Naive B cell (primary cell): Measurements from ENCODE around the gene RAPGEF1. TPM values are rescaled to one million over a fixed set of nuclear protein-coding genes. Genes with fewer than 3 reads are reported as not detected.
A peak's percentile ranks its signal among the peaks of the same experiment; 100 is the strongest.

ENCODE experiments used
- ATAC-seq, 2 donors: fragments of 150-1000 bp; cut with Tn5 transposase; 2 replicates each; pipeline ENCODE4 v1.10.0; 2021; ENCODE audit warnings: low read depth in 2 of 2, mild to moderate bottlenecking in 2 of 2, moderate library complexity in 2 of 2
- DNase-seq: peaks from one replicate; pipeline ENCODE4 v3.0.0; 2022
- H3K27ac Mint-ChIP-seq, 6 donors: one replicate each; pipeline ENCODE4 v1.8.0; 2020 to 2022; ENCODE audit warnings: mild to moderate bottlenecking in 6 of 6, mixed read lengths in 6 of 6, moderate library complexity in 5 of 6, inconsistent platforms in 2 of 6
- H3K27me3 Mint-ChIP-seq, 3 donors: one replicate each; pipeline ENCODE4 v1.8.0; 2021 to 2022; ENCODE audit warnings: mixed read lengths in 3 of 3, mild to moderate bottlenecking in 1 of 3
- H3K36me3 Mint-ChIP-seq, 2 donors: one replicate each; pipeline ENCODE4 v1.8.0; 2020 to 2022; ENCODE audit warnings: mixed read lengths in 2 of 2, inconsistent platforms in 1 of 2, mild to moderate bottlenecking in 1 of 2
- H3K4me1 Mint-ChIP-seq, 3 donors: one replicate each; pipeline ENCODE4 v1.8.0; 2020 to 2022; ENCODE audit warnings: mixed read lengths in 3 of 3, inconsistent platforms in 1 of 3, mild to moderate bottlenecking in 1 of 3, moderate library complexity in 1 of 3
- H3K4me3 Mint-ChIP-seq, 8 donors: one replicate each; pipeline ENCODE4 v1.8.0; 2020 to 2022; ENCODE audit warnings: mild to moderate bottlenecking in 8 of 8, mixed read lengths in 8 of 8, moderate library complexity in 8 of 8, inconsistent platforms in 2 of 8
- H3K9me3 Mint-ChIP-seq, 7 donors: one replicate each; pipeline ENCODE4 v1.8.0; 2020 to 2022; ENCODE audit warnings: mixed read lengths in 7 of 7, mild to moderate bottlenecking in 5 of 7, inconsistent platforms in 2 of 7, moderate library complexity in 1 of 7
- polyA plus RNA-seq, 6 donors: library from polyadenylated mRNA; unstranded; fragments of 300-500 nt; fragmentation: Illumina TruSeq; gene quantifications; one replicate each; pipeline ENCODE4 v1.2.3, GENCODE V29; 2021; ENCODE audit warnings: low read depth in 6 of 6

Gene RAPGEF1
- polyA plus RNA-seq, 6 donors from 2014 or later = 3.4 to 21.1 (median 7.9) TPM

DNA sequence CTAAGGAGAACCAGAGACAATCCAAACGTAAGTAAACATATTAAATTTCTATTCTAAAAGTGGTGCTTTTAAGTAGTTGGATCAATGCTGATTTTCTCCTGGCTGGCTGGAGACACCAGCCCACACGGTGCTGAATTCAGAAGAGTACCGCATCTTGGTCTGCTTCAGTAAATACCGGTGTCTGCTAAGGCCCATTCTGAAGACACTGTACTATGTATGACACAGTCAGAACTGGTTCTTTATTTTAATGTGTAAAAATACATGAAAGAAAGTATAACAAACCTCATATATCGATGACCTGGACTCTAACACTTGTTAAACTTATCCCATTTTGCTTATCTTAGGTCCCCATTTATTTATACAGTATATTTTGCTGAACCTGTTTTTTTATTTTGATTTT is 32.8 kb downstream of the RAPGEF1 start:
- Mint-ChIP-seq H3K27me3 (no peaks in the 10 kb centered on the region), H3K27ac (peak overlapping the region in 3 of 6 donors; percentile 15 to 97 (median 81)), H3K9me3 (no peaks in the 10 kb centered on the region), H3K4me3 (peak overlapping the region in 3 of 8 donors; percentile 5 to 33 (median 15)), H3K4me1 (peaks cover 66 to 95% (median 81%) of the 10 kb centered on the region in 3 donors), H3K36me3 (no peaks in the 10 kb centered on the region)
- DNase-seq = no peak
- no peak for ATAC-seq

DNA sequence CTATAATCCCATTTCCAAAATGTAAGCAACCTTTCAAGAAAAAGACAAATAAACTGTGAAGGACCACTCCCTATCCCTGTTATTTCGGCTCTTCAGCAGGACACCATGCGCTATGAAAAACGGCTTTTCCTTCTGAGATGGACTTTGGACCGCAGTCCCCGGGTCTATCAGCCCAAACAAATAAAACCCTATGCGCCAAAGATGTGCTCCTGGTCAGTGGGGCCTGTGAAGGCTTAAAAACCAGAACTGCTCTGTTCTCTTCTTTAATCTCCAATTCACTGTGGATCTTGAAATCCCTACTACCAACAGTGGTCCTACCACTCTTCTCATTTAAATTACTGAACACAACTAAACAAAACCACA is 33.3 kb downstream of the RAPGEF1 start:
- H3K27ac Mint-ChIP-seq = peak overlapping the region in 2 of 6 donors; percentile 81 to 97
- no peaks in the 10 kb centered on the region for H3K9me3 Mint-ChIP-seq
- no peak for DNase-seq
- H3K27me3 Mint-ChIP-seq = no peaks in the 10 kb centered on the region
- H3K36me3 Mint-ChIP-seq = no peaks in the 10 kb centered on the region
- H3K4me3 Mint-ChIP-seq = no peak overlapping the region
- H3K4me1 Mint-ChIP-seq = peaks cover 66 to 95% (median 81%) of the 10 kb centered on the region in 3 donors
- no peak for ATAC-seq

DNA sequence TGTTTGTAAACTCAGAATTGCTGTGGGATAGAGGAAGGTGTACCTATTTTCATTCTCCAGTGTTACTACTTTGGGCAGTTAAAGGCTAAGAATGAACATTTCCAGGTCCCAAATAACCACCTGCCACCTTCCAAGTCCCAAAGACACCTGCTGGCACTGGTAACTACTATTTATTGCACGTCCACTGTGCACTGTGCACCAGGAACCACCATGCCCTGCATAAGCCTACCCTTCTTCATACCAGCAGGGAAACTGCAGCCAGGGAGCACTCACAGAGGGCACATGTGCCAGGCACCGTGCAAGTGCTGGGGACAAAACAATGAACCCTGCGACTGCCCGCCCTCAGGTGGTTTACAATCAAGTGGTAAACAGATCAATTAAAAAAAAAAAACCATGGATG is 34.9 kb downstream of the RAPGEF1 start:
- Mint-ChIP-seq H3K36me3 (peaks cover 0 to 6% of the 10 kb centered on the region in 2 donors), H3K4me3 (peak overlapping the region in 1 of 8 donors; percentile 68), H3K27me3 (no peaks in the 10 kb centered on the region), H3K9me3 (no peaks in the 10 kb centered on the region), H3K27ac (peak overlapping the region in 1 of 6 donors; percentile 81), H3K4me1 (peaks cover 67 to 97% (median 82%) of the 10 kb centered on the region in 3 donors)
- no peak for DNase-seq
- no peak for ATAC-seq

DNA sequence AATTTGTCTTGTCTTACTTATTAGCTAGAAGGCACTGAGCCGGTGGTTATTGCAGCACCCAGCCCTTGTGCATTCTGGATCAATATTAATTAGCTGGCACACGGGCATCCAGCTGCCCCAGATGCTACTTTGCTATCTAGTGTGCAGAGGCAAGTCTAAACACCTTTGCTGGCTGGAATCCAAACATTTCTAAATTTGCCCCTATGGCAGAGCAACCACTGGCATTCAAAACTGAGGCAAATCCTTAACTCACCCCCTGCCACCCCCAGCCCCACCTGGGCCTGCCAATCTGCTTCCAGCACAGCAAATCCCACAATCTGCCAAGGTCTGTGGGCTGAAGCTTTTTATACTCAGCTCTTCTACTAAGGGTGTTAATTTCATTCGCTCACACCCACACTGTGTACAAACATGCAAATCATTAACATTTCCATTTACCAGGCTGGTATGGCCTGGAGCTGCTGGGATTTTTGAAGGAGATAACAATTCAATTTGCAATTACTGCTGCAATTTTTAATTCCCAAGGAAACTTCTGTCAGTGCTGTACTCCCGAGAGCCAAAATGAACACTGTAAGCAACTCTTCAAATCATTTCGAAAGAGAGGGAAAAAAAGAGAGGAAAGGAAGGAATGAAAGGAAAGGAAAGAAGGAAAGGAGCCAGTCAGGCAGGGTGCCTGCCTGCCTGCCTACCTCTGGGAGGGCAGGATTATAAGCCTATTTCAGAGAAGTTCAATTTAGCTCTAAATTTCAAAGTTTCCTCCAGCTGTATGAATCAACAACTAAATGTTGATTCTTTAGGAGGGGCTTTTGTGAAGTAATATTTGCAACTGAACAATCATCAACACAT is 35.5 kb downstream of the RAPGEF1 start:
- ATAC-seq (no peak), DNase-seq (no peak)
- H3K9me3 Mint-ChIP-seq = no peaks in the 10 kb centered on the region
- no peaks in the 10 kb centered on the region for H3K27me3 Mint-ChIP-seq
- peaks cover 69 to 97% (median 82%) of the 10 kb centered on the region in 3 donors for H3K4me1 Mint-ChIP-seq
- peak overlapping the region in 2 of 8 donors; percentile 31 to 35 for H3K4me3 Mint-ChIP-seq
- peaks cover 0 to 12% of the 10 kb centered on the region in 2 donors for H3K36me3 Mint-ChIP-seq
- peak overlapping the region in 4 of 6 donors; percentile 42 to 79 (median 63) for H3K27ac Mint-ChIP-seq

DNA sequence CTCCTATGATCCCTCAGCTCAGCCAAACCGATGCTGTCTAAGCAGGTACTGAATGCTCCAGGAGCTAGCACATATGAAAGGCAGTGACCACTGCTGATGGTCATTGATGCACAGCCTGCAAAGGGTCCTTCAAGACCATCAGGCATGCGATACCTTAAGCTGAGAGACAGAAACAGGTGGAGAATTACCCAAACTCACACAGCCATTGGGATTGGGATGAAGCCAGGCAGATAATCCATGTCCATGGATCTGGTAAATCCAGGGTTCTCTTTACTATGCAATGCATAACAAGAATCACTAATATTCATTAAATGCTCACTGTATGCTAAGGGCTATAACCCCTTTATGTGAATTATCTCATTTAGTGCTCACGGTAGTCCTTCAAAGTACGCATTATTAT is 36.2 kb downstream of the RAPGEF1 start:
- DNase-seq = no peak
- Mint-ChIP-seq H3K4me3 (peak overlapping the region in 2 of 8 donors; percentile 61 to 70), H3K27me3 (no peaks in the 10 kb centered on the region), H3K27ac (peak overlapping the region in 2 of 6 donors; percentile 26 to 63), H3K36me3 (peaks cover 0 to 14% of the 10 kb centered on the region in 2 donors), H3K4me1 (peaks cover 75 to 99% (median 86%) of the 10 kb centered on the region in 3 donors), H3K9me3 (no peaks in the 10 kb centered on the region)
- no peak for ATAC-seq

DNA sequence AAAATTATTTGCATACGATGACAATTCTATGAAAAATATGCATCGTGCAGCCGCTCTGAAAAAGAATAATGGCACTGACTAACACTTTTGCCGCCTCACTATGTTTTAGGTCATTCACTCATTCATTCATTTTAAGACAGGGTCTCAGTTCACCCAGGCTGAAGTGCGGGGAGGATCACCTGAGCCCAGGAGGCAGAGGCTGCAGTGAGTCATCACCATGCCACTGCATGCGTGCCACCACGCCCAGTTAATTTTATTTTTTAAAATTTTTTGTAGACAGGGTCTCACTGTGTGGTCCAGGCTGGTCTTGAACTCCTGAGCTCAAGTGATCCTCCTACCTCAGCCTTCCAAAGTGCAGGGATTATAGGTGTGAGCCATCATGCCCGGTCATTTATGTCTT is 37.0 kb downstream of the RAPGEF1 start:
- DNase-seq (no peak), ATAC-seq (no peak)
- peaks cover 0 to 14% of the 10 kb centered on the region in 2 donors for H3K36me3 Mint-ChIP-seq
- no peaks in the 10 kb centered on the region for H3K27me3 Mint-ChIP-seq
- no peaks in the 10 kb centered on the region for H3K9me3 Mint-ChIP-seq
- H3K4me1 Mint-ChIP-seq = peaks cover 78 to 99% (median 89%) of the 10 kb centered on the region in 3 donors
- H3K4me3 Mint-ChIP-seq = no peak overlapping the region
- H3K27ac Mint-ChIP-seq = peak overlapping the region in 2 of 6 donors; percentile 60 to 86

DNA sequence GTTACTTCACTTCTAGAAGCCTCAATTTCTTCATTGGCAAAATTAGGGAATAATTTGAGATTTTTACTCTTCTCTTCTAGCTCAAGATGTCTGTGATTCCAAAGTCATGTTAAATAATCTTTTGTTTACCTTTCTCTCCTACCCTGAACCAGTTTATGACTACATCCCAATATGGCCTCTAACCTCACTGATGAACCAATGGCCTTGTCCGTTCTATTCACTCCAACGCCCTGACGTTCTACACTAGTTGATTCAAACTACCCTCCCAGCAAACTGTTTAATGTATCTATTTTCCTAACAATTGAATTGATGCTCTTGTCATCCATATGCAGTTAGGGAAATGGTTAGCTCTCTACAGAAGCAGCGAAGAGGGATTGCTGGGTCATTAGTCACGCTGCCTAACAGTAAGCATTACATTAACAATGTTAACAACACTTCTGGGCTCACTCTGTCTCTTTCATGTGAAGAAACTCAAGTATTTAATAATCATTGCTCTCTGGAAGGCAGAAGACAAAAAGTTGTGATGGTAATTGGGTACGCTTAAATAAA is 38.0 kb downstream of the RAPGEF1 start:
- Mint-ChIP-seq H3K36me3 (peaks cover 0 to 14% of the 10 kb centered on the region in 2 donors), H3K27me3 (no peaks in the 10 kb centered on the region), H3K4me3 (peak overlapping the region in 2 of 8 donors; percentile 30 to 48), H3K4me1 (peaks cover 82 to 99% (median 89%) of the 10 kb centered on the region in 3 donors), H3K9me3 (no peaks in the 10 kb centered on the region), H3K27ac (peak overlapping the region in 2 of 6 donors; percentile 10 to 86)
- ATAC-seq (no peak), DNase-seq (no peak)

DNA sequence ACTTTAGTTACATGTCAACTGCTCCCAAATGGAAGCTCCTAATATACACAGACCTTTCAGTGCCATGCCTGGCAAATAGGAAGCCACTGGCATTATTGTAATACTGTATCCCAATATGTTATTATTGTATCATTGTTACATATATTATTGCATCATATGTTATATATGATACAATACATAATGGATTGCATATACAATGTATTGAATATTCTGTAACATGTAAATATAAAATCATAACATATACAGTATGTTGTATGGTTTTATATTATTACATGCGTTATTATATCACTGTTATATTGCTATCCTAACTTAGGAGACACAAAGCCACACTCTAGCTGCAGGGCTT is 38.5 kb downstream of the RAPGEF1 start:
- H3K9me3 Mint-ChIP-seq = no peaks in the 10 kb centered on the region
- H3K36me3 Mint-ChIP-seq = peaks cover 0 to 14% of the 10 kb centered on the region in 2 donors
- peaks cover 81 to 99% (median 89%) of the 10 kb centered on the region in 3 donors for H3K4me1 Mint-ChIP-seq
- H3K27me3 Mint-ChIP-seq = no peaks in the 10 kb centered on the region
- ATAC-seq = no peak
- peak overlapping the region in 7 of 8 donors; percentile 11 to 68 (median 42) for H3K4me3 Mint-ChIP-seq
- peak overlapping the region in 5 of 6 donors; percentile 2 to 91 (median 86) for H3K27ac Mint-ChIP-seq
- DNase-seq = no peak

DNA sequence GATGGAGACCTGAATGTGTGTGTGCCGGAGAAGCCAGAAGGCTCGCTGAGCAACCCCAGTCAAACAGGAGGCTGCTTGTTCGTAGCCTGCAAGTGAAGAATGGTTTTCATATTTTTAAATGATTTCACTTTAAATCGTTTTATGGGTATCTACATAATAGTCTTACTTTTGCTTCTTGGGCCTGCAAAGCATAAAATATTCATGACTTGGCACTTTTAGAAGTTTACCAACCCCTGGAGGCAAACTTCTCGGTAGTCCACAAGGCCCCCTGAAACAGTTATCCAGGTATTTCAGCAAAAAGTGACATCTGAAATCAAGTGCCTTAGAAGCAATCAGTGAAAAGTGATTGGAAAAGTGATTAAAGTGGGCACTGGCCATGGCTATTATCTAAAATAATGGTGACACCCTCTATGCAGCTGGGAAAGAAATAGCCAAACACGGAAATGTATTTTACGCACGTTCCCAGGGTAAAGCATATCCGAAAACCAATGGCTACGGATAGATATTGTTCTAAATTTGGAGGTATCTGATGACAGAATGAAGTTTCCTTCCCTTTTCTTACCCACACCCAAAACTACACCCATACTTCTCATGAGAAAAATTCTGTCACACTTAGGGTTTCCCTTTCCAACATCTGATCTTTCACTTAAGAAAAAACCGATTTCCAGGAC is 39.0 kb downstream of the RAPGEF1 start:
- peaks cover 0 to 14% of the 10 kb centered on the region in 2 donors for H3K36me3 Mint-ChIP-seq
- no peak for DNase-seq
- H3K4me1 Mint-ChIP-seq = peaks cover 80 to 99% (median 87%) of the 10 kb centered on the region in 3 donors
- no peaks in the 10 kb centered on the region for H3K9me3 Mint-ChIP-seq
- H3K27ac Mint-ChIP-seq = peak overlapping the region; percentile 2 to 96 (median 88)
- ATAC-seq = peak; percentile 42 to 44
- no peaks in the 10 kb centered on the region for H3K27me3 Mint-ChIP-seq
- peak overlapping the region in 7 of 8 donors; percentile 11 to 68 (median 42) for H3K4me3 Mint-ChIP-seq

DNA sequence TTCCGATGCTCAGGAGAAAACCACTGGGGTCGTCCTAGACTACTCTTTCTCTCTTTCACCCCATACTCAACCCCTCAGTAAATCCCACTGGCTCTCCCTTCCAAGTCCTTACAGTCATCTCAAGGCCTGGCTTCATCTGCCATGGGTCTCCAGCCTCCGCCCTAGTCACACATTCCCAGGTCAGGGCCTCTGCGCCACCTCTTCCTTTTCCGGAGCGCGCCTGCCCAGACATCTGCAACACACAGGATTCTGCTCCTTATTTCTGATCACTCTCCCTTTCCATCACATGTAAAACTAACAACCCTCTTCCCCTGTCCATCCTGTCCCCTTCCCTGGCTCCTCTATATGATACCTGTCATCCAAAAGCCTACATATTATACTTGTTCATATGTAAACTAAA is 39.8 kb downstream of the RAPGEF1 start:
- H3K27ac Mint-ChIP-seq = peak overlapping the region in 4 of 6 donors; percentile 70 to 96 (median 82)
- DNase-seq (no peak), ATAC-seq (no peak)
- peaks cover 83 to 99% (median 87%) of the 10 kb centered on the region in 3 donors for H3K4me1 Mint-ChIP-seq
- H3K4me3 Mint-ChIP-seq = peak overlapping the region in 6 of 8 donors; percentile 2 to 56 (median 28)
- no peaks in the 10 kb centered on the region for H3K9me3 Mint-ChIP-seq
- H3K36me3 Mint-ChIP-seq = peaks cover 0 to 14% of the 10 kb centered on the region in 2 donors
- H3K27me3 Mint-ChIP-seq = no peaks in the 10 kb centered on the region

DNA sequence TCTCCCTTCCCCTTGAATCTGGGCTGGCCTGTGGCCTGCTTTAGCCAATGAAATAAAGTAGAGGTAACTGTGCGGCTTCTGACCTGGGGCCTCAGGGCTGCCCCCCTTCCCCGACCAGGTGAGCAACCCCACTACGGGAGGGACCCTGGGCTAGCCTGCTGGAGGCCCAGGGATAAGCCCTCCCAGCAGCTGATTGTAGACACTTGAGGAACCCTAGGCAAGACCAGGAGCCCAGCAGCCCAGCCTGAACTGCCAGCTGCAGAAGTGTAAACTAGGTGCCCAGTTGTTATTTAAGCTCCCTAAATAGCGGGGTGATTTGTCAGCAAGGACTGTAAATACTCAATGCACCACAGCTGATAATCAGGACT is 41.3 kb downstream of the RAPGEF1 start:
- H3K27ac Mint-ChIP-seq = peak overlapping the region in 5 of 6 donors; percentile 17 to 87 (median 82)
- H3K4me3 Mint-ChIP-seq = peak overlapping the region in 4 of 8 donors; percentile 6 to 72 (median 42)
- peaks cover 0 to 14% of the 10 kb centered on the region in 2 donors for H3K36me3 Mint-ChIP-seq
- no peaks in the 10 kb centered on the region for H3K27me3 Mint-ChIP-seq
- H3K9me3 Mint-ChIP-seq = peaks cover 0 to 1% (median 0%) of the 10 kb centered on the region in 7 donors
- DNase-seq = no peak
- H3K4me1 Mint-ChIP-seq = peaks cover 89 to 95% (median 90%) of the 10 kb centered on the region in 3 donors
- no peak for ATAC-seq

DNA sequence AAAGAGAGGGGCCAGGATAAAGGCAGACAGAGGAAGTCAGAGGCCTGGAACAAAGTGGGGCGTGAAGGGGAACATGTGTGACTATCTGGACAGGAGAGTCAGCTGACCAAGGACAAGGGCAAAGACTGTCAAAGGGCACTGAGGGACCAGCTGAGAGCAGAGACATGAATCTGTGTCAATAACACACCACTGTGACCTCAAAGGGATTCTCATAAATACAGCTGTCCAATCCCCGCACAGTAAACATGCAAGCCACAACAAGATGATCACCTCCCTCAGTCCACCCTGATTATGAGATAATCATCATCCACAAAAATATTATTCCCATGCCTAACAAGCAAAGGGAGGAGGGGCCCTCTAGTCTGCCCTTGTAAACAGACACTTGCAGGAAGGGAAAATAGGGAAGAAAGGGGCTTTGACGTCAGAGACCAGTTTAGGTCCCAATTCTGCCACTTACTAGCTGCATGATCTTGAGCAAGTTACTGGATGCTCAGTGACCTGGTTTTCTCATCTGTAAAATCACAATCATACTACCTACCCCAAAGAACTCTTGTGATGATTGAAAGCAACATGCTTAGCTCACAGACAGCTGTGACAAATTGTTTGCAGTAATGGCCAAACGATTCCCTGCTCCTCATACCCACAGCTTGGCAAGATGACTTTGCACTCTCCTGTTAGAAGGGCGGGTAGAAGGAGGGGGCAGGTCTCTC is 41.8 kb downstream of the RAPGEF1 start:
- ATAC-seq (peak; percentile 48 to 49), DNase-seq (no peak)
- H3K9me3 Mint-ChIP-seq = peaks cover 0 to 1% (median 0%) of the 10 kb centered on the region in 7 donors
- peak overlapping the region in 6 of 8 donors; percentile 6 to 62 (median 40) for H3K4me3 Mint-ChIP-seq
- H3K4me1 Mint-ChIP-seq = peaks cover 91 to 95% (median 95%) of the 10 kb centered on the region in 3 donors
- peaks cover 0 to 14% of the 10 kb centered on the region in 2 donors for H3K36me3 Mint-ChIP-seq
- H3K27ac Mint-ChIP-seq = peak overlapping the region; percentile 77 to 99 (median 90)
- H3K27me3 Mint-ChIP-seq = no peaks in the 10 kb centered on the region
